Activated CD8-positive, alpha-beta memory T cell treated with anti-CD3 and anti-CD28 coated beads, Interleukin-2, amount 50 U/mL, for 24 hours (primary cell): ENCODE measurements around the gene CFAP410.

Source experiments
- DNase-seq: peaks from one replicate; pipeline ENCODE4 v3.0.0-alpha.2; 2020; ENCODE audit errors: extremely low read depth

CFAP410 gene

DNA sequence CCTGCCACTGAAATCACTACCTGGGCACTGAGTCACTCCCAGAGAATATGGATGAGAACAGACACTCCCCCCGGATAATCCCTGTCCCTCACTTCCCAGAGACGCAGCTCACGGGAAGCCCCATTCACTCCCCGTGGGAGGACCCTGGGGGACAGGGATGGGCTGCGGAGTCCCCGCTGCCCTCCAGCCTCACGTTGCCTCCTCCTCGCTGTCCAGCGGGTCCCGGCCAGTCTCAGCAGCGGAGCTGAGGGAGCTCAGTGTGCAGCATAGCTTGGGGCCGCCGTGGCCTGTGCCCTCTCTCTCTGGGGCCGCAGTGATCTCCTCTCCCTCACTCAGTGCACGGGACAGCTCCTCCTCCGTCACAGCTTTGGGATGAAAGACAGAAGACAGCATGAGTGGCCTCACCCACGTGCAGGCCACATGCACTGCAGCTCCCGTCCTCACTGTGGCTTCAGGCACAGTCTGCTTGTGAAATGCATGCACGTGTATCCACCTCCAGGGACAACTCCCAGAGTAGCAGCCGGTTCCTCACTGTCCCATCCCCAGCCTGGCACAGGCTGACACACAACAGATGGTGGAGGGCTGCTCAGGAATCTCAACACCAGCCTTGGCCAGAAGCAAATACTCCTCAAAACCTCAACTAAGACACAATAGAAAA, 7.4 kb downstream of the CFAP410 start:
- DNase-seq, result no peak

DNA sequence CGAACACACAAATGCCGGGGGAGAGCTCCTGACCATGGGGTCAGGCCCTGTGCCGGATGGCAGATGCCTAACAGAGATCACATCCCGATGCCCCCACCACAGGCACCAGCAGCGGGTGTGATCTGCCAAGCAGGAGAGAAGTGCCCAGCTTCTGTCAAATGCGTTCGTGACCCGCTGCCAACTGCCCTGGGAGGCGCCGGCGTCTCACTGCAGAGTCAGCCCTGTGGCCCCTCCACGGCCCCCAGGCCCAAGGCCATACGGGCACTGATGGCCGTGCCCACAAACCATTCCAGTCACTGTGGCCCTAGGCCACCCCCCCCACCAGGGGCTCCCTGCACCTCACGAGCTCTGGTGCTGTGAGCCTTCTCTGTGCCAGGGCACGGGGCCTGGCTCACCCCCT, 8.0 kb downstream of the CFAP410 start:
- DNase-seq, result no peak

DNA sequence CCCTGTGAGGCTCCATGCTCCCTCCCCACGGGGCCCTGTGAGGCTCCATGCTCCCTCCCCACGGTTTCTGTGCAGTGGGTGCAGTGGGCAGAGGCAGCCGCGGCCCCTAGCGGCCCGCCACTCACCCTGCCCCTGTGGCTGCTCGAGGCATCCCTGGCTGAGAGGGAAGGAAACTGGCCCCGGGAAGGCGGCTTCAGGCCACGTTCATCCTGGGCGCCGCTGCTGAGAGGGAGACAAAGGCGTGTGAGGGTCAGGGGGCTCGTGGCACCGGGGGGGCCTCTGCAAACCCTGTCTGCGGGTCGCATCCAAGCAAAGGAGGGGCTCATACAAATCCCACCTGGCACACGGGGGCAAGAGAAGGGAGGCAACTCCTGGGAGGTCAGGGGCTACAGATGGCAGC, 8.5 kb downstream of the CFAP410 start:
- DNase-seq, result no peak

DNA sequence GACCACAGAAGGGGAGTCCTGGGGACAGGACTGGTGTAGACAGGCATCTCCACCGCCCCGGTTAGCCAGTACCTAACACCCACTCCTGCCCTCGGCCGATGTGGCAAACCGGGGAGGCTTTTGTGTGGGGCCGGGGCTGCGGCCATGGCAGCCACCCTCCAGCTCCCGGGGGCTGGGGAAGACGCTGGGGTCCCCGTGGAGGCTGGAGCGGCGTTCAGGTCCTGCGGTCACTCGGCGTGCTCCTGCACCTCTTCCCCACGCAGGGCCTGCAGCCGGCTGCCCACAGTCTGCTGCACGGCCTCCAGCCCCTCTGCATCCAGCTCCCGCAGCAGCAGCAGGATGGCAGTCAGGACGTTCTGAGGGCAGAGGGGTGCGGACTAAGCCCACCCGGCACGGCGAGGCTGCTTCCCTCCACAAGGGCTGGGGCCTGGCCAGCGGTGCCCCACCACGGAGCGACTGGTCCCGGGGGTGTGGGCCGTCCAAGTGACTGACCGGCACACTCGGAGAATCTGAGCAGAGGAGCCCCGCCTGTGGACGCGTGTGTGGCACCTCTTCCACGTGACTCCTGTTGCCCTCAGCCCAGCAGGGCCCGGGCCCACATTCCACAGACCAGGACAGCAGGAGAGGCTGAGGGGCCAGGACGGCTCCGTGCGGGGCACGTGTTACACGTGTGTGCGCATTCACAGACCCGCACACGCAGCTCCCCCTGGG, 9.1 kb downstream of the CFAP410 start:
- no peak for DNase-seq

DNA sequence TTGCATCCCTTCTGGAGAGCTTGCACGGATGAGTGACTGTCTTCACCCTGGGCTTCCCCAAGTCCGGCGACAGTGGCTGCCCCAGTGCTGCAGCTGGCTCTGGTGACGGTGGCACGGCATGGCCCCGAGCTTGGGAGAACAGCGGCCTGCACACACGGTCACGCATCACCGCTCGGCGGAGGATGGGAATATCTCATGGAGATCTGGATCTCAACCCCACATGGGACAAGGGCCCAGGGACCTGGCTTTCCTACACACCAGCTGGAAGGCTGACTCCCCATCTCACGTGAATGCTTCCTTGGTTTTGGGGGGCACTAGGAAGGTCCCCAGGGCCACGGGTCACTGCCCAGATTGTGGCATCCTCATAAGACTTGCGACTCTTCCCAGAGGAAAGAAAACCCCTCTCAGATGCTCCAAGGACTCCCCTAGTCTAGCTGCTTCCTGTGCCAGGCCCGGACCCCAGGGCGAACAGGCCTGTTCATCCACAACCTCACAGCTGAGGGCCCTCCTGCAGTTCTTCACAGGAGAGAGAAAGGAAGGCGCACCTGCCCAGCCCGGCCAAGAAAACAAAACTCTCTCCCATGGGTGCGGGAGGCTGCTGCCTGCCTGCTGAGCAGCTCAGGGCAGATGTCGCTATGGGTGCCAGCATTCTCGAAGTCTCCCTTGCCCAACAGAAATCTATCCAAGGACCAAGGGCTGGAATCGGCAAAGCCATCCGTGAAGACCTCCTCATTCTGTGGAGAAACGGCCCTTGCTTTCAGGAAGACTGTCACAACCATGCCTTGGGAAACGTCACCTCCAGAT, 9.9 kb downstream of the CFAP410 start:
- no peak for DNase-seq

DNA sequence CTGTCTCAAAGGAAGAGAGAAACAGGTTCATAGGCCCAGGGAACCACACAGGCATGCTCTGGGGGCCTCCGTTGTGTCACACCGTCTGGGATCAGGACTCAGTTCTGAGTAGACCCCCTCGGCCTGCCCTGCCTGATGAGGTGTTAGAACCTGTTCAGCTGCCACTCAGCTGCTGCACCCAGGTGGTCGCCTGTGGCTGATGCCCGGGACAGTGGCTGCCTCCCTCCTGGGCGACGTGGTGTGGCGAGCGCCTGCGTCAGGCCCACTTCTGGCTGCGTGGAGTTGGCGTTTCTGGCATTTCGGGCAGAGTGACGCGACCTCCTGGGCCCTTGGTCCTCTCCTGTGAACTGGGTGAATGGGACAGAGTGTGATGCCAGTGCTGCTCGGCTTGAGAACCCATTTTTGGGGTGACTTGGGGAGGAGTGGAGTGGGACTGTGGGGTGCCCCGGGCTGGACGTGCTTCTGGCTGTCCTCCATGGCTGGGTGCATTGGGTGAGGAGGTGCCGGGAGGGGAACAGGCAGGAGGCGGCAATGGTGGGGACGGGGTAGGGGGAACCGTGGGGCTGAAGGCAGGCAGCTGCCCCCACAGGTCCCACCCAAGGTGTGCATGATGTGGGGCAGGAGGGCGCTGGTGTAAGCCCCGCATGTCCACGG, 10.8 kb downstream of the CFAP410 start:
- no peak for DNase-seq

DNA sequence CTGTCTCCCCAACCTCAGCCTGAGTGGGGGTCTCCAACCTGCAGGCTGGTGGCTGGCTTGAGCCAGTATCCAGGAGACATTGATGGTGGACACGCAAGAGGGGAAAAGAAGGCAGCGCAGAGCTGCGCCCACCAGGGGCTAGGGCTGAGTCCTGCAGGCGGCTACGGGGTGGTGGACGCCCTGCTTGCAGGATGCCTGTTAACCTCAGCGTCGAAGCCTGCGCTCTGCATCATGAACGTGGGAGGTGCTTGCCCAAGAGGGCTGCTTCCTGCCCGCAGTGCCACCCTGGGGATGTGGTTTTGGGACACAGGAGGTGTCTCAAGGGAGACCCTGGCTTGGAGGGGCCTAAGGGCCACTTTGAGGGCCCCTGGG, 11.6 kb downstream of the CFAP410 start:
- no peak for DNase-seq

DNA sequence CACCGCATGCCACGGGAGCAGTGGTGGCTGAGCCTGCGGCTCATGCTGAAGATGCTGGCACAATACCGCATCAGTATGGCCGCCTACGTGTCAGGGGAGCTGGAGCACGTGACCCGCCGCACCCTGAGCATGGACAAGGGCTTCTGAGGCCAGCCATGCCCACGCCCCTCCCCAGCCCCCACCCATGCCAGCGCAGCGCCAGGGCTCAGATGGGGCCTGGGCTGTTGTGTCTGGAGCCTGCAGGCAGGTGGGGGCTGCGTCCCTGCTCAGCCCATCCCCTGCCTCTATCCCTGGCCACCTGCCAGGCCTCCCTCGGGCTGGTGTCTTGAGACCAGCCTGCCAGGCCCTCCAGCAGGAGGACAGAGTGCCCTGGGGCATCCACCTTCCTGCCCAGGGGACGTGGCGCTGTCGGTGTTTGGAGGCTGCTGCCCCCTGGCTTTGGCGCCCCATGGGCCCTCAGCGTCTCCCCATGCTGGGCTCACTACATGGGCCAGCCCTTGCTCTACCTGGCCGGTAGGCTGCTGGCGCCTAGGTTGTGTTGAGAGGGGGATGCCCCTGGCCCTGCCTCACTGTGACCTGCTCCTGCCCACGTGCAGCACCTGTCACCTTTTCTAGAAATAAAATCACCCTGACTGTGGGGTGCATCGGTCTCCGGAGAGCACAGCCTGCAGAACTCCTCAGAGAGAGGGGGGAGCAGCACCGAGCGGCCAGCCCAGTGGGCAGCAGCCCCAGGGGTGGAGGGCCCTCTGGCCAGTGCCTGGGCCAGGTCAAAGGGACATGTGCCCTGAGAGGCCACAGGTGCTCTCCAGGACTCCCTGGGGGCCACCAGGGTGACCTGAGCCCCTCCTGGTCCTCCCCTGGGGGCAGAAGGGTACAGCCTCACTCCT, 12.2 kb downstream of the CFAP410 start:
- no peak for DNase-seq

DNA sequence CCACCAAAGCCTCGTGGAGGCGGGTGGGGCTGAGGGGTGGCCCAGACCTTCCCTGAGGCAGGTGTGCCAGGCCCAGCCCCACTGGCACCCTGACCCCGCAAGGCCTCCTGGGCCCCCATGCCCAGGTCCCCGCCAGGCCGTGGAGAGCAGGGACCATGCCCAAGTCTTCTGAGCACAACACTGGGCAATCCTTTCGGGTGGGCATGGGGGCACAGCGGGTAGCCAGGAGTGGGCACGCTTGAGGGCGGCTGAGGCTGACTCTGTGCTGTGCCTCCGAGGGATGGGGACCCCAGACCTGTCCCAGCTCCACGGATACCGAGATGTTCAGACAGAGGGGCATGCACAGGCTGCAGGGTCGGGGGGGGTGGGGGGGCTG, 12.9 kb downstream of the CFAP410 start:
- no peak for DNase-seq

DNA sequence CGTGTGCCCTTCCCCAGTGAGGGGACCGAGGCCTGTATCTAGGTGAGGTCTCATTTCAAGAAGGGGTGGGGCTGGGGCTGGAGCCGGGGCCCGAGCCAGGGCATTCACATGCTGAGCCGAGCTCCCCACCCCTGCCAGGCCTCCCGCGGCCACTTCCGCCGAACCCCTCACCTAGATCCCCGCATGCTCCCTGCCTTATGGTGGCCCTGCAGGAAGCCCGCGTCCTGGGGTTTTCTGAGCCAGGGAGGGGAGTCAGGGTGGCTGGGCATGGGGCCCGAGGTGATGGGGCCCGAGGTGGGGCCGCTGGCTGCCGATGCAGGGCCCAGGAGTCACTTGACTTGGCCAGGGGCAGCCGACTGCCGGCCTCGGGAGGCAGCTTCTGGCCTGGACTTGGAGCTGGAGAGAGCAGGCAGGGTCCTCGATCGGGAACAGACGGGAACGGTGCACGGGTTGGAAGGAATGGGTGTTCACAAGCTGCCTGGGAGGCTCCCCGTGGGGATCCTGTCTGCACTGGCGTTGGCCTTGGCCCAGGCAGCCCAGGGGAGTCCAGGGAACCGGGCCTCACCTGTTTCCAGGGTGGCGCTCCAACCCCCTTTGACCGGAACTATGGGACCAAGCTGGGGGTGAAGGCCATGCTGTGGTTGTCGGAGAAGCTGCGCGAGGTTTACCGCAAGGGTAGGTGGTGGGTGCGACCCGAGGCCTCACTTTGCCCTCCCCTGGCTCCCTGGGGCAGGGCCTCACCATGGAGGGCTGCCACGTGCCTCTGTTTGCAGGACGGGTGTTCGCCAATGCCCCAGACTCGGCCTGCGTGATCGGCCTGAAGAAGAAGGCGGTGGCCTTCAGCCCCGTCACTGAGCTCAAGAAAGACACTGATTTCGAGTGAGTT, 13.6 kb downstream of the CFAP410 start:
- no peak for DNase-seq

DNA sequence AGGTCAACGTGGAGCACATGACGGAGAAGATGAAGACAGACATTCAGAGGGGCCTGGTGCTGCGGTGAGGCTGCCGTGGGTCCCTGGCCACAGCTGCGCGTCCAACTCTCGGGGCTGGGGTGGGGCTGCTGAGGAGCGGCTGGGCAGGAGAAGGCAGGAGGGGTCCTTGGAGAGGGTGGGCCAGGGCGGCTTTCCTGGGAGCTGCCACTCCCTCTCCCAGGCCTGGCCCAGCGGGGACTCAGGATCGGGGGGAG, 14.4 kb downstream of the CFAP410 start:
- DNase-seq, result no peak

DNA sequence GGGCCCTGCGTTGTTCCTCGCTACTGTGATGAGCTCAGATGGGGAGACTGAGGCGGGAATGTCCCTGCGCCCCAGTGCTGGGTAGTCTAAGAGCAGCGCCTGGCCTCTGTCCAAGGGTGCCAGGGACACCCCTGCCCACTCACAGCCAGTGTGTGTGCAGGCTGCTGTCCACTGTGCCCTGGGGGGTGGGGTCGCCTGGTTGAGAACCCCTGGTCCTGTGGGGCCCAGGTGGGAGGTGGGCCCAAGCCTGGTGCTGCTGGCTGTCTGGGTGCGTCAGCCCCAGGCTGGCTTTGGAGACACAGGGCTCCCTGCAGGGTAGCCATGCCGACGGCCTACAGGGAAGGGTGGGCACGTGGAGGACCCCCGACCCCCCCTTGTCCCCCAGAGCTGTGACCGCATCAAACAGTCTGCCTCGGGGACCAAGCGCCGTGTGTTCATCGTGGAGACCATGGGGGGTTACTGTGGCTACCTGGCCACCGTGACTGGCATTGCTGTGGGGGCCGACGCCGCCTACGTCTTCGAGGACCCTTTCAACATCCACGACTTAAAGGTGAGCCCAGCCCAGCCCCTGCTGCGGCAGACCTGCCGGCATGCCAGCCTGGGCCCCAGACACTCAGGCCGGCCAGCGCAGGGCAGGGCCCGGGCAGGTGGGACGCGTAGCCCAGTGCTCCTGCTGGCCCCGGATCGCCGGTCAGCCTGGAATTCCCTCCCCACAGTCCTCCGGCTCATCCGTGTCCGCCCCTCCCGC, 14.9 kb downstream of the CFAP410 start:
- DNase-seq, result no peak

DNA sequence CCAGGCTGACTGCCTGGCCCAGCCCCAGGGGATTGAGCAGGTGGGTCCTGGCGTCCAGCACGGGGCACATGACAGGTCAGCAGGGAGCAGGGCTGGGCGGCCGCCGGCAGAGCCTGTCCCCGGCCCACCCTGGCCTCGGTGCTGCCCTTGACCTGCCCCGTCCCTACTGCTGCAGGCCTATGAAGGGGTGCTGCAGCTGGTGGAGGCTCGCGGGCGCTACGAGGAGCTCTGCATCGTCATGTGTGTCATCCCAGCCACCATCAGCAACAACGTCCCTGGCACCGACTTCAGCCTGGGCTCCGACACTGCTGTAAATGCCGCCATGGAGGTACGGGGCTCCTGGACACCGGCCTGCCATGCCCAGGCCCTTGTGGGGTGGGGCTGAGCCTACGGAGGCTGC, 15.6 kb downstream of the CFAP410 start:
- DNase-seq, result no peak

DNA sequence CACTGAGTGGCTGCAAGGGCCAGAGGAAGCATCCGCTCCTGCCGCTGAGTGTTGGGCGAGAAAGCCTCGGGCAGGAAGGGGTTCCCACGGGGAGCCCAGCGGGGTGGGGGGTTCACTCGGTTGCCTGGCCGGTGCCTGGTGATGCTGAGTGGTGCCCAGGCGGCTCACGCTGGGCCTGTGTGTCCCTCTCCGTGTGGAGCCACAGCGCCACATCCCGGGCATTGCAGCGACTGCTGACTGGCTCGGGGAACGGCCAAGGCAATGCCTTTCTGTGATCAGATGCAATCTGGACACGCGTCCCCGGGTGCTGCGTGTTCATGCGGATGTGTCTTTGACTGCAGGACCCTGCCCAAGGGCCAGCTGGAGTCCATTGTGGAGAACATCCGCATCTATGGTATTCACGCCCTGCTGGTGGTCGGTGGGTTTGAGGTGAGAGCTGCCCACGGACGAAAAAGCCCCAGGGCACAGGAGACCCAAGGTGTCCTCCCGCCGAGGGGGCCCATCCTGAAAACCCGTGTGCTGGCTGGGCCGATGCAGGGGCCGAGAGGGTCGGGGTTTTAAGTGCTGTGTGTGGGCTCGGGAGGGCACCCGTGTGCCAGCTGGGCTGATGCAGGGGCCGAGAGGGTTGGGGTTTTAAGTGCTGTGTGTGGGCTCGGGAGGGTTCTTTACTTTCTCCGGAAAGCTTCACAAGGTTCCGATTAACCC, 16.4 kb downstream of the CFAP410 start:
- no peak for DNase-seq

DNA sequence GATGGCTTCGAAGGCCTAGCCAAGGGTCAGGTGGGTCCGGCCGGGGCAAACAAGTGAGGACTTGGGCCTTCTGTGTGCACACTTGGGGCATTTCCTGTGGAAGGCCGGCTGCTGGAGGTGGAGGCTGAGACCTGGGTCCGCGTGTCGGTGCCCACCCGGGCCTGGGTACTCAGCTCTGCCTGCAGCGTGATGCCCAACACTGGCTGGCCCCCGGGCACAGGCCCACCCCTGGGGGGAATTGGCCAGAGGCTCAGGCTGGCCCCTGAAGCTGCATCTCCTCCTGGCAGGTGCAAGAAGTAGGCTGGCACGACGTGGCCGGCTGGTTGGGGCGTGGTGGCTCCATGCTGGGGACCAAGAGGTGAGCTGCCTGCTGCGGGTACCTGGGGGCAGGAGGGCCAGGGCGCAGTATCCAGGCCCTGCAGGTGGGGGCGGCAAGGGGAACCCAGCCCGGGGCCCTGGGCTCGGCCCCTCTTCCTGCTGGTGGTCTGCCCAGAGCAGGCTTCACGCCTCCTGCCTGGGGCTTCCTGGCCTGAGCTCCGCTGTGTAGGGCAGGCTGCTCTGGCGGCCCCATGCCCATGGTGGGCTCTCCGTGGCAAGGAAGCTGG, 17.2 kb downstream of the CFAP410 start:
- no peak for DNase-seq

DNA sequence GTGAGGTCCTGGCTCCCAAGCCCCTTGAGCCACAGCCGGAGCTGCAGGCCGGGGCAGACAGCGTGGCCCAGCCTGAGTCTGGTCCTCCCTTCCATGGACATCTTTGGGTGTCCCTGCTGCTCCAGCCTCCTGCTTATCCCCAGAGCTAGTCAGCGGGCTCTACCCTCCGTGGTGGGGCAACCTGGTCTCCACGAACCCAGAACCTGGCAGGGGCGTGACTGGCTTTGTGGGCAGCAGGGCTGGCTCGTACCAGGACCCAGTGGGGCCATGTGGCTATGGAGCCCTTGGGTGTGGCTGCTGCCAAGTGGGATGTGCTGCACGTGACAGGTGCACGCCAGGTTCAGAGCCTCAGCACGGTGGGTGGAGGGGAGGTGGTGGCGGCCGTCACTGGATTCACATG, 18.3 kb downstream of the CFAP410 start:
- DNase-seq, result no peak

DNA sequence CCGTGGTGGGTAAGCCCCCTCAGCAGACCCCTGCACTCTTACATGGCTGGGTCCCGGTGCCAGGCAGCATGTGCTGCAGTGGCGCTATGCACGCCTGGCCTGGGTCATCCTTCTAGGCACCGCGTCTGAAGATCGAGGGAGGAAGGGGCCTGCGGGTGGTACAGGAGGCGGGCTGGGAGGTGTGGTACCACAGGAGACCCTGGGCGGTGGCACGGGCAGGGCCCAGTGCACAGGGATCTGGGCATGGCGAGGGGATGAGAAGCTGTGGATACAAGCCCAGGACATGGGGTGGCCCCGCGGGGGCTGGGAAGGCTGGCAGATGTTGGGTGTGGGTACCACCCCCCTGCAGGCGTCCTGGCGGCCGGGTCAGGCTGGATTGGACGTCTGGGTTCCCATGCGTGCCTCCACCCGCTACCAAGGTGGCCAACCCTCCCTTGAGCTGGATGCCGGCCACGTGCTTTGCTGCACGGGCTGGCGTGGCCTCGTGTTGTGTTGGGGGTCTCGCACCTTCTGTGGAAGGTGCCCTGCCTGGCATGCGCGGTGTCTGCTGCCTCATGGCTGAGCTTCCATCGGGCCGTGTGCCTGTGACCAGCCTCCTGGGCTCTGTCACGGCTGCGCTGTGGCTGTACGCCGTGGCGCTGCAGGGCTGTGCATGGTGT, 19.7 kb downstream of the CFAP410 start:
- DNase-seq, result no peak

DNA sequence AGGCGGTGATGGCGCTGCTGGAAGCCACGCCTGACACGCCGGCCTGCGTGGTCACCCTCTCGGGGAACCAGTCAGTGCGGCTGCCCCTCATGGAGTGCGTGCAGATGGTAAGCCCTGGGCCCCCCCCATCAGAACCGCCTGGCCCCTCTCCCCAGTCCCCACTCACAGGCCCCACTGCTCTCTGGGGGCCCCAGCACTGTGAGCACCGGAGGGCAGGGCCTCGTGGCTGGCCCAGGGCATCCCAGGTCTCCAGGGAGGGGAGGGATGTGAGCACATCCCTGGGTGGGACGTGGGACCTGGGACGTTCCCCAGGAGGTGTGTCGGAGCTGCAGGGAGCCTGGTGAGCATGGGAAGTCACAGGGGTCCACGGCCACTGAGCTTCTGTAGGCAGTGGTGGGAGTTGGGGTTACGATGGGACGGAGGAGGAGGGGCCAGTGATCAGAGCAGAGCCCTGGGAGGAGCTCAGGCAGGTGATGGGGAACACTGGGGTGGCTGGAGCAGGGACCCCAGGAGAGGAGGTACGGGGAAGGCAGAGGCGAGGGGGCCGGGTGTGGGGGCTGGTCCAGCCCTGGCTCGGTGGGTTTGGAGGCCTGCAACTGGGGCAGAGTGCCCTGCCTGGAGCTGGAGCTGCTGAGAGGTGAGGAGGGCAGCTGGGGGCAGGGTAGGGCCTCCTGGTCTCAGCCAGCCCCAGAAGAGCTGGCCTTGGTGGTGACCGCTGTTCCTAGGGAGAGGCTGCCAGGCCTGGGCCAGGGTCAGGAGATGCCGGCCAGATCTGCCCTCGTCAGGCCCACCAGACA, 20.5 kb downstream of the CFAP410 start:
- DNase-seq, result no peak
